Neural cell (in vitro differentiated cells): ENCODE results near the gene DMAP1. TPM values are rescaled to one million over a fixed set of nuclear protein-coding genes. Genes with fewer than 3 reads are reported as not detected.

Source experiments
- H2AFZ ChIP-seq: fragments of 200-600, 300-800 bp; sonication (generic), shearing (Covaris generic); 2 replicates; pipeline ENCODE4 v1.6.0; 2014; ENCODE audit warnings: low read depth, mild to moderate bottlenecking, antibody characterized with exemption, low read length, moderate library complexity
- H3F3A ChIP-seq: fragments of 200-600 bp; shearing (Covaris generic); 2 replicates; pipeline ENCODE4 v1.6.1; 2016; ENCODE audit warnings: mild to moderate bottlenecking, moderate library complexity, mixed read lengths, antibody characterized with exemption, low read length; ENCODE audit not compliant: insufficient read depth, poor library complexity, severe bottlenecking
- H3K27ac ChIP-seq: fragments of 200-600, 300-800 bp; sonication (generic), shearing (Covaris generic); 2 replicates; pipeline ENCODE4 v1.5.1; 2014; ENCODE audit warnings: mild to moderate bottlenecking, low read length, moderate library complexity
- H3K27me3 ChIP-seq: fragments of 300-800, 200-600 bp; sonication (generic), shearing (Covaris generic); 2 replicates; pipeline ENCODE4 v1.6.0; 2014; ENCODE audit warnings: mild to moderate bottlenecking, low read depth, low read length, moderate library complexity; ENCODE audit not compliant: insufficient read depth
- H3K36me3 ChIP-seq: fragments of 300-800, 200-600 bp; sonication (generic), shearing (Covaris generic); 2 replicates; pipeline ENCODE4 v1.5.1; 2014; ENCODE audit warnings: mild to moderate bottlenecking, antibody characterized with exemption, low read length, moderate library complexity; ENCODE audit not compliant: insufficient read depth
- H3K4me2 ChIP-seq: fragments of 300-800, 200-600 bp; sonication (generic), shearing (Covaris generic); 2 replicates; pipeline ENCODE4 v1.6.0; 2014; ENCODE audit warnings: mild to moderate bottlenecking, low read length
- H3K4me3 ChIP-seq: fragments of 300-800, 200-600 bp; sonication (generic), shearing (Covaris generic); 2 replicates; pipeline ENCODE4 v1.5.1; 2014; ENCODE audit warnings: mild to moderate bottlenecking, low read length, moderate library complexity
- H3K79me2 ChIP-seq: fragments of 200-600 bp; shearing (Covaris generic); replicated peaks from 2 replicates; pipeline ENCODE4 v1.6.0; 2014; ENCODE audit warnings: mild to moderate bottlenecking, low read length, moderate library complexity; ENCODE audit not compliant: insufficient read depth
- H3K9ac ChIP-seq: fragments of 300-800, 200-600 bp; sonication (generic), shearing (Covaris generic); 2 replicates; pipeline ENCODE4 v1.6.1; 2016; ENCODE audit warnings: mild to moderate bottlenecking, low read length, mixed read lengths
- H3K9me2 ChIP-seq: fragments of 200-600 bp; shearing (Covaris generic); 2 replicates; pipeline ENCODE4 v1.6.1; 2016; ENCODE audit warnings: mild to moderate bottlenecking, low read length, mixed read lengths; ENCODE audit not compliant: insufficient read depth
- H3K9me3 ChIP-seq: fragments of 200-600, 300-800 bp; sonication (generic), shearing (Covaris generic); 2 replicates; pipeline ENCODE4 v1.6.1; 2016; ENCODE audit warnings: mild to moderate bottlenecking, mixed run types, low read length, moderate library complexity, mixed read lengths
- H4K20me1 ChIP-seq: fragments of 200-600 bp; shearing (Covaris generic); 2 replicates; pipeline ENCODE4 v1.6.1; 2016; ENCODE audit warnings: mild to moderate bottlenecking, mixed run types; ENCODE audit not compliant: insufficient read depth
- CTCF ChIP-seq: fragments of 450-650 bp; IDR thresholded peaks from 2 replicates; pipeline ENCODE4 v1.5.1; 2014; ENCODE audit warnings: antibody characterized with exemption, mild to moderate bottlenecking, moderate library complexity; ENCODE audit not compliant: poor library complexity, severe bottlenecking
- EP300 ChIP-seq: fragments of 450-650 bp; conservative IDR thresholded peaks from 2 replicates; pipeline ENCODE4 v1.6.1; 2014; ENCODE audit warnings: antibody characterized with exemption, mild to moderate bottlenecking, moderate library complexity; ENCODE audit not compliant: poor library complexity, severe bottlenecking
- EZH2 ChIP-seq: fragments of 200-600, 300-800 bp; shearing (Covaris generic), sonication (generic); IDR thresholded peaks from 2 replicates; pipeline ENCODE4 v1.6.1; 2014; ENCODE audit warnings: antibody characterized with exemption, low read length, borderline replicate concordance, mild to moderate bottlenecking; ENCODE audit not compliant: insufficient read depth, poor library complexity, severe bottlenecking
- MXI1 ChIP-seq: fragments of 450-650 bp; conservative IDR thresholded peaks from 2 replicates; pipeline ENCODE4 v1.6.1; 2014; ENCODE audit warnings: antibody characterized with exemption, mild to moderate bottlenecking; ENCODE audit not compliant: poor library complexity, severe bottlenecking
- POLR2AphosphoS5 ChIP-seq: IDR thresholded peaks from 2 replicates; pipeline ENCODE4 v1.6.1; 2012
- RAD21 ChIP-seq: fragments of 450-650 bp; conservative IDR thresholded peaks from 2 replicates; pipeline ENCODE4 v1.6.1; 2014; ENCODE audit warnings: antibody characterized with exemption, mild to moderate bottlenecking, moderate library complexity
- REST ChIP-seq: IDR thresholded peaks from 2 replicates; pipeline ENCODE4 v1.6.1; 2012; ENCODE audit warnings: borderline replicate concordance
- SMC3 ChIP-seq: fragments of 450-650 bp; conservative IDR thresholded peaks from 2 replicates; pipeline ENCODE4 v1.6.1; 2014; ENCODE audit warnings: antibody characterized with exemption, mild to moderate bottlenecking, moderate library complexity; ENCODE audit not compliant: poor library complexity
- TAF1 ChIP-seq: IDR thresholded peaks from 2 replicates; pipeline ENCODE4 v1.6.1; 2012; ENCODE audit warnings: low read depth
- polyA plus RNA-seq: library from polyadenylated mRNA; depleted of rRNA; stranded (reverse); fragments of >200 nt; gene quantifications from 2 replicates; pipeline ENCODE4 v1.2.3, GENCODE V29; 2014

Gene DMAP1
- polyA plus RNA-seq, 1 donor from 2014 or later: 55.6 TPM

GRCh38 chr1:44262816-44263567 lies 49.7 kb downstream of the DMAP1 start:
- H4K20me1 ChIP-seq: no peaks in the 10 kb centered on the region
- no peak overlapping the region for H3K9ac ChIP-seq
- H2AFZ ChIP-seq: no peak overlapping the region
- no peaks in the 10 kb centered on the region for H3K27me3 ChIP-seq
- no peaks in the 10 kb centered on the region for H3F3A ChIP-seq
- no peaks in the 10 kb centered on the region for H3K79me2 ChIP-seq
- H3K4me3 ChIP-seq: no peak overlapping the region
- TF ChIP-seq SMC3 (no peak), EP300 (no peak), TAF1 (no peak), CTCF (no peak), EZH2 (no peak), RAD21 (no peak), POLR2AphosphoS5 (no peak), REST (no peak), MXI1 (no peak)
- no peak overlapping the region for H3K4me2 ChIP-seq
- H3K27ac ChIP-seq: no peak overlapping the region
- no peaks in the 10 kb centered on the region for H3K36me3 ChIP-seq
- no peaks in the 10 kb centered on the region for H3K9me3 ChIP-seq
- H3K9me2 ChIP-seq: no peaks in the 10 kb centered on the region

GRCh38 chr1:44263568-44264450 lies 50.5 kb downstream of the DMAP1 start:
- Histone ChIP-seq H3K9me3 (no peaks in the 10 kb centered on the region), H2AFZ (no peak overlapping the region), H4K20me1 (no peaks in the 10 kb centered on the region), H3K9me2 (no peaks in the 10 kb centered on the region), H3K4me2 (no peak overlapping the region), H3K4me3 (no peak overlapping the region), H3K79me2 (no peaks in the 10 kb centered on the region), H3K9ac (no peak overlapping the region), H3K27me3 (no peaks in the 10 kb centered on the region), H3K36me3 (no peaks in the 10 kb centered on the region), H3F3A (no peaks in the 10 kb centered on the region), H3K27ac (no peak overlapping the region)
- TF ChIP-seq POLR2AphosphoS5 (no peak), RAD21 (no peak), REST (no peak), TAF1 (no peak), MXI1 (no peak), SMC3 (no peak), EP300 (no peak), EZH2 (no peak), CTCF (no peak)
